Smooth muscle cell of the umbilical artery (primary cell): ENCODE data around the gene CD58. TPM values are rescaled to one million over a fixed set of nuclear protein-coding genes. Genes with fewer than 3 reads are reported as not detected.

Source experiments
- total RNA-seq: library from RNA; depleted of rRNA; stranded (reverse); fragments of >200 nt; gene quantifications from 2 replicates; pipeline ENCODE4 v1.2.3, GENCODE V29; 2014

CD58 gene, protein sequence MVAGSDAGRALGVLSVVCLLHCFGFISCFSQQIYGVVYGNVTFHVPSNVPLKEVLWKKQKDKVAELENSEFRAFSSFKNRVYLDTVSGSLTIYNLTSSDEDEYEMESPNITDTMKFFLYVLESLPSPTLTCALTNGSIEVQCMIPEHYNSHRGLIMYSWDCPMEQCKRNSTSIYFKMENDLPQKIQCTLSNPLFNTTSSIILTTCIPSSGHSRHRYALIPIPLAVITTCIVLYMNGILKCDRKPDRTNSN
- total RNA-seq = 22.0 and 33.4 TPM in 2 replicates

DNA sequence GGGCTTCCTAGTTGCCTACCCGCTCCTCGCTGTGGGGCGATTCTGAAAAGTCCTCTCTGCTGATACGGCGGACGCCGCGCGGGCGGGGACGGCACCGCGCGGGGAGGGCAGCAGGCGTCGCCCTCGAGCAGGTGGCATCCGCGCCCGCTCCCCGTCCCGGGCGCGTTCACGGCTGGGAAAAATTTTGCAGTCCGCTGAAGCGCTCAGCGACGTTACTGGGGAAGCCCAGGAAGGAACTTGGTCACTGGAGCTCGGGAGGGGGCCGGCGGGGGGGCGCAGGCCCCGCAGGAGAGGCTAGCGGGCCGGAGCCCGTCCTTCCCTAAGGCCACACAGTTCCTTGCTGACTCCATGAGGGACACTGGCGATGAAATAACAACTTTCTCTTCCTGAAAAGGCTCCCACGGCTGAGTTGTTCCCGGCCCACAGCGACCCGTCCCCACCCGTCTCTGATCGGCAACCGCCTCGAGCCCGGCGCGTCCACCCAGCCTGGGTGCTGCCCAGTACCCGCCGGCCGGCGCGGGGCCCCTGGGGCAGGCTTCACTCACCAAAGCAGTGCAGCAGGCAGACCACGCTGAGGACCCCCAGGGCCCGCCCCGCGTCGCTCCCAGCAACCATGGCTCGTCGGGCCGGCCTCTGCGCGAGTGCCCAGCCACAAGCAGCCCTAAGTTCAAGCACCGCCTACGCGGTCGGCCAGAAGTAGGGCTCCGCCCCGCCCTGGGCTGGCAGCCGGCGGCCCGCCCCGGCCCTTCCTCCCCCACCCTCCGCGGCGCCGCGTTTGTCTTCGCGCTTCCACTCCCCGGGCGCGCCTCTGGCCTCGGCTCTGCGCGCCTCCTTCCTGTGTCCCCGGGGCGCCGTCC is at the start of gene CD58:
TSS of gene CD58 (minus strand) at position 669 of the 857 bp plus-strand sequence. CDS start at position 615, 54 bp downstream.

Other genes with a start within 250 kb of the CD58 start
- gene ATP1A1, start 197.8 kb downstream of the CD58 start, total RNA-seq = 81.7 and 181 TPM in 2 replicates
- gene IGSF3, start 96.7 kb upstream of the CD58 start, total RNA-seq = 0.89 and 2.4 TPM in 2 replicates
- not detected in 2 replicates for gene CD2, start 183.4 kb upstream of the CD58 start, total RNA-seq